HG02943 (cell line): ENCODE results near the gene PRKD2.
"Not testable (repeated sequence)": the region's sequence is repeated elsewhere in the genome, so short reads cannot be mapped to it uniquely, and the experiment has no call there.

ENCODE experiments used
- ATAC-seq: cut with Tn5 transposase; IDR thresholded peaks from one replicate; pipeline ENCODE4 v1.9.1; 2021; ENCODE audit warnings: mild to moderate bottlenecking, low read depth, moderate library complexity; ENCODE audit not compliant: unreplicated experiment

PRKD2 gene

GRCh38 chr19:46717034-46717715 lies at the start of gene PRKD2:
PRKD2 (minus strand) TSS chr19:46717114; CDS start chr19:46716370, 744 bp downstream.
- ATAC-seq = no peak

GRCh38 chr19:46764817-46765291 lies 47.9 kb upstream of the PRKD2 start:
- no peak for ATAC-seq

- no peak for ATAC-seq
Measured at GRCh38 chr19:46762245-46762890, 45.5 kb upstream of the PRKD2 start.

- no peak for ATAC-seq
Measured at GRCh38 chr19:46761418-46761831, 44.5 kb upstream of the PRKD2 start.

GRCh38 chr19:46760897-46761296 lies 44.0 kb upstream of the PRKD2 start:
- not testable (repeated sequence) for ATAC-seq

- ATAC-seq = no peak
Measured at GRCh38 chr19:46760363-46760762, 43.4 kb upstream of the PRKD2 start.

GRCh38 chr19:46759817-46760333 lies 43.0 kb upstream of the PRKD2 start:
- no peak for ATAC-seq

- no peak for ATAC-seq
Measured at GRCh38 chr19:46759206-46759605, 42.3 kb upstream of the PRKD2 start.

- no peak for ATAC-seq
Measured at GRCh38 chr19:46756544-46756888, 39.6 kb upstream of the PRKD2 start.

- no peak for ATAC-seq
Measured at GRCh38 chr19:46755853-46756543, 39.1 kb upstream of the PRKD2 start.

- no peak for ATAC-seq
Measured at GRCh38 chr19:46755077-46755852, 38.4 kb upstream of the PRKD2 start.

GRCh38 chr19:46753420-46754155 lies 36.7 kb upstream of the PRKD2 start:
- ATAC-seq = no peak

- ATAC-seq = no peak
Measured at GRCh38 chr19:46748325-46749109, 31.6 kb upstream of the PRKD2 start.

- ATAC-seq = peak; percentile 46
Measured at GRCh38 chr19:46746281-46747057, 29.6 kb upstream of the PRKD2 start, which contains the start of gene STRN4. STRN4 (minus strand) TSS chr19:46746450; CDS start chr19:46746430, 20 bp downstream.

GRCh38 chr19:46745521-46746280 lies 28.8 kb upstream of the PRKD2 start, which contains the start of gene FKRP:
FKRP (plus strand) TSS chr19:46746057; CDS start chr19:46755451, 9,394 bp downstream.
- ATAC-seq = peak; percentile 54

- no peak for ATAC-seq
Measured at GRCh38 chr19:46745030-46745429, 28.1 kb upstream of the PRKD2 start.

GRCh38 chr19:46744005-46744691 lies 27.2 kb upstream of the PRKD2 start:
- ATAC-seq = no peak
